GM12872 (cell line): ENCODE results near the gene PTPN21.
A peak's percentile ranks its signal among the peaks of the same experiment; 100 is the strongest.

ENCODE experiments used
- TF ChIP-seq, protein P1 (sequence below): IDR thresholded peaks from 3 replicates; pipeline ENCODE4 v1.5.1; 2011; ENCODE audit warnings: low read depth, mild to moderate bottlenecking, low read length, moderate library complexity; ENCODE audit not compliant: insufficient read depth

Gene PTPN21

DNA sequence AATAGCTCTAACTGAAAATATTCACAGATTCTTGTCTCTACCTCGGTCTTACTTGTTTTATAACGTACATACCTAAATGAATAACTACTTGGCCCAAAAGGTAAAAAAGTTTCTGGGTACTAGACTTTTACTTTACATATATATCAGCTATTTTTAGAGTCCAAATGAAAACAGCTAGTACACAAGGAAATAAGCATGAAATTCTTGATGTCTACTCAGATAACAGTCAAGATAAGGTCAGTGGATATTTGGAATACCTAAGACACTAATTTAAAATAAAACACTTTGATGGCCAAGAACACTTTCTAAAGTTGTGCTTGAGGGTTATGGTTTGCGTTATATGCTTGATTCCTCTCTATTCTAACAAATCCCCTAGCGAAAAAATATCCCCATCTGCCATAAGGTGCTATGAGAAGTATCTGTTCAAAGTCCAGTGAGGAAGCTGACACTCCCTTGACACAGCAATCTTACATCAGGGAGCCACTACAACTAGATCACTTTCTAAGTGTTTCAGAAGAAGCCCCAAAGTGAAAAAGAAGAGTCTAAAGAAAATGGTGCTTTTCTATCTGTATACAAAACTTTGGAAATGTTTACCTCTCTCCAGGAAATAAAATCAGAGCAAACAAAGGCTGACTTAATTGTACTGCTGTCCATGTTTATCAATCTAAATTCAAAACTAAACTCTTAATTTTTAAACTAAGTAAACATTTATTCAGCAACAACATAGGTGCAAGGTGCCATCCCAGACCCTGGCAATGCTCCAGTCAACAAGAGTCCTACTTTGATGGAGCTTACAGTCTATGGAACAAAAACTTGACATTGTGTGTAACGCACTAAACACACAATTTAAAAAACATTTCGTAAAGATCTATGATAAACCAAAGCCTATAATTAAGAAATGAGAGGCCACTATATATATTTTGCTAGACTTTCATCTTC, 11.7 kb downstream of the PTPN21 start:
- TF ChIP-seq, protein P1, sequence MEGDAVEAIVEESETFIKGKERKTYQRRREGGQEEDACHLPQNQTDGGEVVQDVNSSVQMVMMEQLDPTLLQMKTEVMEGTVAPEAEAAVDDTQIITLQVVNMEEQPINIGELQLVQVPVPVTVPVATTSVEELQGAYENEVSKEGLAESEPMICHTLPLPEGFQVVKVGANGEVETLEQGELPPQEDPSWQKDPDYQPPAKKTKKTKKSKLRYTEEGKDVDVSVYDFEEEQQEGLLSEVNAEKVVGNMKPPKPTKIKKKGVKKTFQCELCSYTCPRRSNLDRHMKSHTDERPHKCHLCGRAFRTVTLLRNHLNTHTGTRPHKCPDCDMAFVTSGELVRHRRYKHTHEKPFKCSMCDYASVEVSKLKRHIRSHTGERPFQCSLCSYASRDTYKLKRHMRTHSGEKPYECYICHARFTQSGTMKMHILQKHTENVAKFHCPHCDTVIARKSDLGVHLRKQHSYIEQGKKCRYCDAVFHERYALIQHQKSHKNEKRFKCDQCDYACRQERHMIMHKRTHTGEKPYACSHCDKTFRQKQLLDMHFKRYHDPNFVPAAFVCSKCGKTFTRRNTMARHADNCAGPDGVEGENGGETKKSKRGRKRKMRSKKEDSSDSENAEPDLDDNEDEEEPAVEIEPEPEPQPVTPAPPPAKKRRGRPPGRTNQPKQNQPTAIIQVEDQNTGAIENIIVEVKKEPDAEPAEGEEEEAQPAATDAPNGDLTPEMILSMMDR: no peak

DNA sequence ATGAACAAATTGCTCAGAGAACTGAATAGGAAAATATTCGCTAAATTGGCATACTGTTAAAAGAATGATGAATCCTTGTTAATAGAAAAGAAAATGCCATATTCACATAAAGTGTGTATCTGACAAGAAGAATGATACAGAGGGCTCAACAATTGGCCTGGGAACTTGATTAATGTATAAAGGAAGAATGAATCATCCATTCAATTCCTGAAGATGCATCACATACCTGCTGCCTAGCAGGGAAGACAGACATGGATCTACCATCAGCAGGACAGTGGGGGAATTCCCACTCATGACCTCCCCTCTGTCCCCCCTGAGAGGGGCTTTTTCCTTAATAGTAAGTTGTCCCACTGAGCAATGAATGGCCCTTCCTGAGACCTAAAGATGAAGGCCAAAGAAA, 13.5 kb downstream of the PTPN21 start:
- TF ChIP-seq, protein P1: no peak

DNA sequence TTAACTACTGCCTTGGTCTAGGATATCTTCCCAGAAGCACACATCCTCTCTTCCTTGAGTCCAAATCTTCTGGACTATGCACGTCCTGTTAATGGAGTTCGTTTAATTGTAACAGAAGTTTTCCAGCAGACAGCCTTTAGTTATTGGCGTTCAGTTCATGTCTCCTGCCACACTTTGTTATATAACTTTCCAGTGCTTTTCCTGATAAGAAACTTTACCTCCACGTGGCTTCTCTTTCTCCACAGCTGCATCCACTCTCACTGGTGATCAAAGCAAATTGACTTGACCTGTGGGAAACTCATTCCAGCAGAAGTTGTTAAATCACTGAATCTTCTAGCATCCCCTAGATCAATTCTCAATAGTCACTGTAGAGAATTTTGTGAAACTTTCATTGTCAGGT, 19.0 kb downstream of the PTPN21 start:
- TF ChIP-seq, protein P1: no peak

DNA sequence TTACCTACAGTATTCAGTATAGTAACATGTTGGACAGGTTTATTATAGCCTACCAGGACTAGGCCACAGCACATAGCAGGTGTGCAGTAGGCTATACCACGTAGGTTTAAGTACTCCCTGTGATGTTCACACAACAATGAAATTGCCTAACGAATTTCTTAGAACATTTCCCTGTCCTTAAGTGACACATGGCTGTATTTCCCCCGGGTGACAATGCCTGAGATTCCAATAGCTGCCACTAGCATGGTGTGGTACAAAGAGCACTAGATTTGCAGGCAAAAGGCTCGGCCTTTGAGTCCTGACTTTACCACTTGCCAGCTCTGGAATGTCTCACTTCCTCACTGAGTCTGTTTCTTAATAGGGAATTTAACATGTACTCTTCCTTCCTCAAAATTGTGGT, 19.7 kb downstream of the PTPN21 start:
- TF ChIP-seq, protein P1: 0 out of 3 replicates have a peak, but pooled peaks have one; percentile 10

- TF ChIP-seq, protein P1: no peak
These were observed 21.7 kb downstream of the PTPN21 start for GRCh38 chr14:88533064-88533602.

GRCh38 chr14:88522393-88522792, 32.4 kb downstream of the PTPN21 start:
- TF ChIP-seq, protein P1: no peak

- TF ChIP-seq, protein P1: no peak
These were observed 33.0 kb downstream of the PTPN21 start for GRCh38 chr14:88521818-88522217.
